Fibroblast of the aortic adventitia (primary cell): ENCODE measurements around the gene EGFR. TPM values are rescaled to one million over a fixed set of nuclear protein-coding genes. Genes with fewer than 3 reads are reported as not detected.
A peak's percentile ranks its signal among the peaks of the same experiment; 100 is the strongest.

Source experiments
- DNase-seq: peaks from one replicate; pipeline ENCODE4 v3.0.0-alpha.2; 2010; ENCODE audit warnings: low read depth
- H3K4me3 ChIP-seq: 2 replicates; pipeline ENCODE4 v1.5.1; 2011; ENCODE audit warnings: low read depth, mild to moderate bottlenecking, control low read depth, low read length, moderate library complexity
- CTCF ChIP-seq: IDR thresholded peaks from 2 replicates; pipeline ENCODE4 v1.5.1; 2011; ENCODE audit warnings: mild to moderate bottlenecking, low read length, control low read depth, inconsistent platforms; ENCODE audit not compliant: insufficient read depth
- total RNA-seq: library from RNA; depleted of rRNA; stranded (reverse); fragments of >200 nt; gene quantifications from 2 replicates; pipeline ENCODE4 v1.2.3, GENCODE V29; 2012; ENCODE audit warnings: low replicate concordance

Gene EGFR
- total RNA-seq, 1 donor: 147 TPM

DNA sequence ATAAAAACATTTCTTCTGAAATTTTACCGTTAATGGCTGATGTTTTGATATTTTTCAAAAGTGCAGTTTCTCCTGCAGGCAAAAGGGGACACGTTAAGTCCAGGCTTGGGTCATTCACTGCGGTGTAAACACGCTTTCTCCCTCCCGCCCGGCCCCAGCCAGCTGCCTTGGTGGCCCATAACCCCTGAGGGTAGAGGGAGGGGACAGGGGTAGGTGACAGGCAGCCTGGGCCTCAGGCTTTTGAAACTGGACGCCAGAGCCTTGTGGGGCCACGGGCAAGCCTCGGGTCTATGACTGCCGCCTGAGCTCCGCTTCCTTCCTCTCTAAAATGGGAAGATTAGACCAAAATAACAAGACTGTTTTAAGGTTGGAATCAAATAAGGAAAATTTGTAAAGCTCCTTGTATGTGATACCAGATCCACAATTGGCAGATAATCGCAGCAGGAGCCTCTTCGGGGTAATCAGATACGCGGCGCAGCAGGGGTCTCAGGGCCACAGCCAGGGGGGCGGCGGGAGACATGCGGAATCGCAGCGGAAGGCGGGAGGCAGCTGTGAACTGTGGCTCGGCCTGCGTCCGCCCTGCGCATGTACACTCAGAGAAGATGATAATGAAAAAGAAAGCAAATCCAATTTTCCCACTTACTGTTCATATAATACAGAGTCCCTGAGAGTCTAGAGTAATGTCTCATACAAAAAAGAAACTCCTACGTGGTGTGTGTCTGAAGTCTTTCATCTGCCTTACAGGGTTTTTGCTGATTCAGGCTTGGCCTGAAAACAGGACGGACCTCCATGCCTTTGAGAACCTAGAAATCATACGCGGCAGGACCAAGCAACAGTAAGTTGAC, 138.3 kb downstream of the EGFR start:
- no peak overlapping the region for H3K4me3 ChIP-seq
- no peak for DNase-seq
- no peak for TF ChIP-seq CTCF

DNA sequence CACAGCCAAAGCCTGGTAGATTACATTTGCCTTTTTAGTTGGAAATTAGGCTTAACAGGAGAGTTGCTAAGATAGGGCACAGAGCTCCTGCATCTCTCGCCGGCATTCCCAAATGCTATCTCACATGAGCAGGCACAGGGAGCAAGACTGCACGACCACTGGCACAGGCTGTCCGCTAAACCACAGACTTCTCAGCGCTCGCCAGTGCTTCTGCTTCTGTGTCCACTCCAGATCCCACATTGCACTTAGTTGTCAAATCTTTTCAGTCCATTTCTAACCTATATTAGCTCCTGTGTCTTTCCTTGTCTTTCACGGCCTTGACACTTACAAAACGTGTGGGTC, 138.9 kb downstream of the EGFR start:
- DNase-seq: no peak
- H3K4me3 ChIP-seq: no peak overlapping the region
- no peak for TF ChIP-seq CTCF

- no peak for TF ChIP-seq CTCF
- H3K4me3 ChIP-seq: no peak overlapping the region
- peak; percentile 92 for DNase-seq
Observed at GRCh38 chr7:55158541-55159382, 139.9 kb downstream of the EGFR start.

DNA sequence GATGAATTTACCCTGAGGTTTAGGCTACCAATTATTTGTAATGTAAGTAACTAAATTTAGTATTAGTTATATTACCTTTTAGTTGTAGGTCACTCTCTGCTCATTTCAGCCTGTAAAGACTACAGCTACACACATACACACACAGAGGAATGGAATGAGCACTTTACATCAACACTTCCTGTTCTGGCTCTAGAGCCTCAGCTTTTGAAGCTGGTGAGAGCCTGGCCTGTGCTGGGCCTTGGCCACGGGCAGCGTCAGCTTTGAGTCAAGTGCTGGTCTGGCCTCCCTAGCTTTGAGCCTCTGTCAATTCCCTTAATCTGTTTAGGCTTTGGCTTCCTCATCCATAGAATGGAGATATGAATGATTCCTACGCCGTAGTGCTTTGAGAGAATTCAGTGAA, 141.7 kb downstream of the EGFR start:
- no peak for TF ChIP-seq CTCF
- H3K4me3 ChIP-seq: no peak overlapping the region
- DNase-seq: peak; percentile 66

DNA sequence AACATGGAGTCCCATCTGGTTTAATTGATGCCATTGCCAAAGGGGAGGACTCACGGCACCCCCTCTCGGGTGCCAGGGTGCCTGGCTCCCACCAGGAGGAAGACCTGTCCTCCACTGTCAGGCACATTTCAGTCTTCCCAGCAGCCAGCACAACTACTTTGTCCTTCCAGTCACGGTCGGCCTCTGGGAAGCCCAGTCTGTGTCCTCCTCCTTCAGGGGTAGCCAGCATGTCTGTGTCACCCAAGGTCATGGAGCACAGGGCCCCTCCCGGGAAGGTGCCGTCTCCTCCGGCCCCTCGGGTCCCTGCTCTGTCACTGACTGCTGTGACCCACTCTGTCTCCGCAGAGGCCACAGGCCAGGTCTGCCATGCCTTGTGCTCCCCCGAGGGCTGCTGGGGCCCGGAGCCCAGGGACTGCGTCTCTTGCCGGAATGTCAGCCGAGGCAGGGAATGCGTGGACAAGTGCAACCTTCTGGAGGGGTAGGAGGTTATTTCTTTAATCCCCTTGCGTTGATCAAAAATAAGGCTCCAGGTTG, 142.4 kb downstream of the EGFR start:
- no peak overlapping the region for H3K4me3 ChIP-seq
- DNase-seq: no peak
- no peak for TF ChIP-seq CTCF

DNA sequence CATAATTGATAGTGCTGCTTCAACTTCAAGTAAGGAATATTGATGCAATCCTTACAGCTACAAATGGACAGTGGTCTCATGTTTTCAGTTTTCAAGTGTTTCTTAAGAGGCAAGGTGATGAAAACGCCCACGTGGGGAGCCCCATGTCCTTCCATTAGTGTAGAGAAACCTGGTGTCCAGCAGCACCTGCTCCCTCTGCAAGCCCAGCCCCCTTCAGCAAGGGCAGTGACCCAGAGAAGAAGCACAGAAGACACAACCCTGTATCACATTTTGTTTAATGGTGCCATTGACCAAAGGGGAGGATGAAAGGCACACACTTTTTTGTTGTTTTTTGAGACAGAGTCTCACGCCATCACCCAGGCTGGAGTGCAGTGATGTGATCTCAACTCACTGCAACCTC, 143.7 kb downstream of the EGFR start:
- DNase-seq: no peak
- no peak for TF ChIP-seq CTCF
- no peak overlapping the region for H3K4me3 ChIP-seq
